NCI-H82 treated with DMSO at 0.1 percent for 48 hours (cell line): ENCODE measurements around the gene XPO6.

Experiments
- DNase-seq: peaks from one replicate; lab custom pipeline; 2025; ENCODE audit not compliant: unreplicated experiment; lab: John Stamatoyannopoulos, UW

The XPO6 gene

GRCh38 chr16:28093385-28093725 is 118.4 kb downstream of the XPO6 start:
- DNase-seq = no peak

- DNase-seq = no peak
These were observed 118.9 kb downstream of the XPO6 start for GRCh38 chr16:28092721-28093384.

- DNase-seq = no peak
These were observed 120.1 kb downstream of the XPO6 start for GRCh38 chr16:28091656-28092055.

- no peak for DNase-seq
These were observed 121.0 kb downstream of the XPO6 start for GRCh38 chr16:28090646-28091377.

GRCh38 chr16:28089992-28090365 is 121.8 kb downstream of the XPO6 start:
- no peak for DNase-seq

GRCh38 chr16:28089205-28089991 is 122.4 kb downstream of the XPO6 start:
- no peak for DNase-seq

GRCh38 chr16:28087675-28088300 is 124.0 kb downstream of the XPO6 start:
- DNase-seq = no peak

- no peak for DNase-seq
These were observed 124.6 kb downstream of the XPO6 start for GRCh38 chr16:28087140-28087660.

GRCh38 chr16:28086186-28087139 is 125.3 kb downstream of the XPO6 start:
- no peak for DNase-seq

- DNase-seq = no peak
These were observed 126.2 kb downstream of the XPO6 start for GRCh38 chr16:28085389-28086171.

GRCh38 chr16:28084209-28084608 is 127.6 kb downstream of the XPO6 start:
- DNase-seq = no peak

- DNase-seq = peak; percentile 83
These were observed 129.1 kb downstream of the XPO6 start for GRCh38 chr16:28082624-28083023.

GRCh38 chr16:28081391-28081968 is 130.3 kb downstream of the XPO6 start:
- peak; percentile 74 for DNase-seq

GRCh38 chr16:28078261-28078660 is 133.5 kb downstream of the XPO6 start:
- peak; percentile 80 for DNase-seq

GRCh38 chr16:28073836-28074235 is 137.9 kb downstream of the XPO6 start:
- DNase-seq = no peak

GRCh38 chr16:28072087-28072486 is 139.7 kb downstream of the XPO6 start:
- DNase-seq = no peak

GRCh38 chr16:28069971-28070794 is 141.6 kb downstream of the XPO6 start:
- DNase-seq = no peak

- DNase-seq = no peak
These were observed 142.8 kb downstream of the XPO6 start for GRCh38 chr16:28068976-28069375.
